Right lobe of liver (tissue), 6 donors: ENCODE results near the gene DLST. TPM values are rescaled to one million over a fixed set of nuclear protein-coding genes. Genes with fewer than 3 reads are reported as not detected.

ENCODE experiments used
- ATAC-seq, 4 donors: fragments of 200-7000 bp; cut with Tn5 transposase; one replicate each; pipeline ENCODE4 v1.9.1; 2020; ENCODE audit warnings: mild to moderate bottlenecking in 4 of 4, moderate library complexity in 4 of 4
- DNase-seq, 3 donors: peaks; one replicate each; pipeline ENCODE4 v3.0.0-alpha.2; 2020
- H3K27ac ChIP-seq, 3 donors: fragments of 200-600 bp; one replicate each; pipeline ENCODE4 v1.8.0; 2022
- H3K27me3 ChIP-seq, 2 donors: fragments of 200-600 bp; one replicate each; pipeline ENCODE4 v1.8.0; 2022
- H3K36me3 ChIP-seq, 4 donors: fragments of 200-600 bp; sonication (generic) in 1 of 4; one replicate each; pipeline versions ENCODE4 v1.5.1 to v1.8.0; 2017 to 2022; ENCODE audit warnings: control low read depth in 1 of 4
- H3K4me1 ChIP-seq, 4 donors: fragments of 200-600 bp; sonication (generic) in 1 of 4; one replicate each; pipeline versions ENCODE4 v1.5.1 to v1.8.0; 2017 to 2022; ENCODE audit warnings: control low read depth in 1 of 4
- H3K4me3 ChIP-seq, 3 donors: fragments of 200-600 bp; one replicate each; pipeline ENCODE4 v1.8.0; 2022
- H3K9me3 ChIP-seq, 4 donors: fragments of 200-600 bp; sonication (generic) in 1 of 4; one replicate each; pipeline versions ENCODE4 v1.5.1 to v1.8.0; 2017 to 2022; ENCODE audit warnings: control low read depth in 1 of 4
- POLR2A ChIP-seq: fragments of 450-650 bp; IDR thresholded peaks from one replicate; pipeline ENCODE4 v1.6.1; 2017; ENCODE audit warnings: antibody characterized with exemption, mild to moderate bottlenecking
- WGBS: methylation state at CpG from one replicate; pipeline ENCODE4 v1.1.6; 2018; ENCODE audit warnings: low coverage, low lambda C conversion rate; ENCODE audit not compliant: insufficient coverage; ENCODE audit errors: missing lambda C conversion rate; 5-methylcytosine and 5-hydroxymethylcytosine counted together
- intact Hi-C, 2 donors: fragments of 100-400 bp; cut with DNase I; formaldehyde crosslinking; loops; one replicate each; pipeline versions ENCODE4 v1.11.2 to v1.14.1; 2022
- total RNA-seq, 6 experiments: library from RNA; depleted of rRNA in 2 of 6; stranded (reverse); fragments of >200 nt in 2 of 6; fragmentation: NEBNext Ultra II Directional in 3 of 6; extraction: Animal tissue kit (Norgen Biotek cat#: 25700) in 3 of 6; gene quantifications; one replicate each; pipeline versions ENCODE4 v1.1.0 to v1.2.4, GENCODE V29; 2016 to 2023
- TF ChIP-seq, protein P1 (sequence below), 4 donors: fragments of 200-600 bp in 3 of 4; fragments of 450-650 bp in 1 of 4; IDR thresholded peaks; one replicate each; pipeline versions ENCODE4 v1.5.1 to v1.8.0; 2016 to 2022; ENCODE audit warnings: antibody characterized with exemption in 4 of 4, mild to moderate bottlenecking in 2 of 4
- donor health status: DM: no; HTN: yes; CAD: no.
- donor health status: DM: no; HTN: no; CAD: no.
- donor health status: DM: no; HTN: no; CAD: no.
- donor health status: DM: no; HTN: yes; CAD: no.
- donor health status: DM: no; HTN: yes; CAD: no.

DLST gene
- total RNA-seq, 6 experiments from 2014 or later, result 63.8 to 112 (median 68.8) TPM

DNA sequence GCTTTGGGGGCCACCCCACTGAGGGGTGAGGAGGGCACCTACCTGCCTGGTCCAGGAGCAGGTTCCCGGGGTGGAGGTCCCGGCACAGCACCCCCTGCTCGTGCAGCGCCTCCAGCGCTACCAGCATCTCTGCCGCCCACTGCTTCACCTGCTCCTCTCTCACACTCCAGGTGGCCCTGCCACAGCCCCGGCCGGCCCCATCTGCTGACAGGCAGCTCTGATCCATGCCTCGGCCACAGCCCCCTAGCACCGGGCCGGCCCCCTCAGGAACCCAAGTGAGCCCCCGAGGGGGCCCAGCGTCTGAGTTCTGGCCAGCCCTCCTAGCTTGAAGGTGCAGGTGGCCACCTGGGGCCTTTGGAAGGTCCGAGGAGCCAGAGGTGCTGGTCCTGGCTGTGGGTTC lies 27.8 kb downstream of the DLST start:
- intact Hi-C loops, result loop anchor here (5.0 kb wide), 1 partner anchor 47 kb away; no protein-coding TSS in a partner anchor
- Histone ChIP-seq H3K4me3 (no peak overlapping the region), H3K27me3 (no peaks in the 10 kb centered on the region), H3K27ac (no peak overlapping the region), H3K9me3 (no peaks in the 10 kb centered on the region), H3K36me3 (no peaks in the 10 kb centered on the region), H3K4me1 (peaks cover 0 to 7% (median 0%) of the 10 kb centered on the region in 4 donors)
- no CpG with 5 or more reads among the region's 14 CpGs for WGBS
- ATAC-seq (no peak), DNase-seq (no peak)
- TF ChIP-seq, protein P1, sequence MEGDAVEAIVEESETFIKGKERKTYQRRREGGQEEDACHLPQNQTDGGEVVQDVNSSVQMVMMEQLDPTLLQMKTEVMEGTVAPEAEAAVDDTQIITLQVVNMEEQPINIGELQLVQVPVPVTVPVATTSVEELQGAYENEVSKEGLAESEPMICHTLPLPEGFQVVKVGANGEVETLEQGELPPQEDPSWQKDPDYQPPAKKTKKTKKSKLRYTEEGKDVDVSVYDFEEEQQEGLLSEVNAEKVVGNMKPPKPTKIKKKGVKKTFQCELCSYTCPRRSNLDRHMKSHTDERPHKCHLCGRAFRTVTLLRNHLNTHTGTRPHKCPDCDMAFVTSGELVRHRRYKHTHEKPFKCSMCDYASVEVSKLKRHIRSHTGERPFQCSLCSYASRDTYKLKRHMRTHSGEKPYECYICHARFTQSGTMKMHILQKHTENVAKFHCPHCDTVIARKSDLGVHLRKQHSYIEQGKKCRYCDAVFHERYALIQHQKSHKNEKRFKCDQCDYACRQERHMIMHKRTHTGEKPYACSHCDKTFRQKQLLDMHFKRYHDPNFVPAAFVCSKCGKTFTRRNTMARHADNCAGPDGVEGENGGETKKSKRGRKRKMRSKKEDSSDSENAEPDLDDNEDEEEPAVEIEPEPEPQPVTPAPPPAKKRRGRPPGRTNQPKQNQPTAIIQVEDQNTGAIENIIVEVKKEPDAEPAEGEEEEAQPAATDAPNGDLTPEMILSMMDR (IDR thresholded peaks at IDR 0.05), result no peak
- TF ChIP-seq POLR2A, result no peak

DNA sequence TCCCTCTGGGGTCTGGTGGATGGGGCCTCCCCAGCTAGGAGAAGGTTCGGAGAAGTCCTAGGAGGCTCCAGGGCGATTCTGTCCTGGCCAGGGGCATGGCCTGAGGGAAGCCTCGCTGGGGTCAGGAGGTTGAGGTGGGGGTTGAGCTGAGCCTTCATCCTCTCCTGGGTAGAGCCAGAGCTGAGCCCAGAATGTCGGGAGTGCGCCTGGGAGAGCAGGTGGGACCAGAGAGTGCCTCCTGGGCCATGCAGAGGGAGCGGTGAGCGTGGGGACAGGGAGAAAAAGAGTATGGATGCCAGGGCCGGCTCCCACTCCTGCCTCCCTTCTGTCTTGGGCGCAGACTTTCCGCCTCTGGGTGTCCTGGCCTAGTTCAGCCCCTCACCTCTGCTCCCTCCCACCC lies 28.2 kb downstream of the DLST start:
- TF ChIP-seq, protein P1 (IDR thresholded peaks at IDR 0.05), result no peak
- no peak for TF ChIP-seq POLR2A
- peaks cover 0 to 7% (median 0%) of the 10 kb centered on the region in 4 donors for H3K4me1 ChIP-seq
- no peaks in the 10 kb centered on the region for H3K9me3 ChIP-seq
- H3K27ac ChIP-seq, result no peak overlapping the region
- intact Hi-C loops, result loop anchor here (5.0 kb wide), 1 partner anchor 48 kb away; no protein-coding TSS in a partner anchor
- no peak overlapping the region for H3K4me3 ChIP-seq
- H3K27me3 ChIP-seq, result no peaks in the 10 kb centered on the region
- H3K36me3 ChIP-seq, result no peaks in the 10 kb centered on the region
- no peak for DNase-seq
- ATAC-seq, result no peak
- WGBS, result no CpG with 5 or more reads among the region's 10 CpGs

DNA sequence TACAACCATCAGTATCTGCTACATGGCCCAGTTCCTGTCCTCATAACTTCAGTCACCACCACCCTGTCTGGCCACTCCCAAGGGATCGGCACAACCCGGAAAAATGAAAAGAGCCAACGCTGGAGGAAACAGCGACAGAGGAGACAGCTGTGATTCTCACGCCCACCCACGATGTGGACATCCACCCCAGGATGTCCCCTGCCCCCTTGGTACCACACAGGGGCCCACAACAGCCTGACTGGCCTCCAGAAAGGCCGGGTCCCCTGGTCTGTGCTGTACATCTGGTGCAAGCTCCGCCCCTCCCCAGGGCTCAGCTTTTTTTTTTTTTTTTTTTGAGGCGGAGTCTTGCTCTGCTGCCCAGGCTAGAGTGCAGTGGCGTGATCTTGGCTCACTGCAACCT lies 28.8 kb downstream of the DLST start:
- Histone ChIP-seq H3K27ac (no peak overlapping the region), H3K9me3 (no peaks in the 10 kb centered on the region), H3K36me3 (no peaks in the 10 kb centered on the region), H3K4me3 (no peak overlapping the region), H3K4me1 (peaks cover 0 to 7% (median 0%) of the 10 kb centered on the region in 4 donors), H3K27me3 (no peaks in the 10 kb centered on the region)
- ATAC-seq (no peak), DNase-seq (no peak)
- intact Hi-C loops, result no loop called here
- 54% methylated on average over 7 of the region's 10 CpGs for WGBS
- no peak for TF ChIP-seq POLR2A
- TF ChIP-seq, protein P1 (IDR thresholded peaks at IDR 0.05), result no peak

DNA sequence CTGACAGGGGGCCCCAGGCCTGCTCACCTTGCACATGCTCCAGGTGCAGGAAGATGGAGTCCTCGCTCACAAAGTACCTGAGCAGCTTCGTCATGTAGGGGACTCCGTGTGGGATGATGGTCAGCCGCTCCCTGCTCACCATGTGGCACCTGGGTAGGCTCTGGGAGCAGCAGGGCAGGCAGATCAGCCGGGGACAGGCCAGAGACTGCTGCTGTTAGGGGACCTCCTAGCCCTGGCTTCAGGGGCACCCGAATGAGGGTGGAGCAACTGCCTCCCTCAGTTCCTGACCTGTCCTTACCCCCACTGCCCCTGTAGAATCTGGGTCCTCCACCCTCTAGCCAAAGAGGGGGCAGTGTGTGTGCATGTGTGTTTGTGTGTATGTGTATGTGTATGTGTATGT lies 29.5 kb downstream of the DLST start:
- intact Hi-C loops, result no loop called here
- no CpG with 5 or more reads among the region's 6 CpGs for WGBS
- TF ChIP-seq, protein P1 (IDR thresholded peaks at IDR 0.05), result no peak
- no peak for TF ChIP-seq POLR2A

DNA sequence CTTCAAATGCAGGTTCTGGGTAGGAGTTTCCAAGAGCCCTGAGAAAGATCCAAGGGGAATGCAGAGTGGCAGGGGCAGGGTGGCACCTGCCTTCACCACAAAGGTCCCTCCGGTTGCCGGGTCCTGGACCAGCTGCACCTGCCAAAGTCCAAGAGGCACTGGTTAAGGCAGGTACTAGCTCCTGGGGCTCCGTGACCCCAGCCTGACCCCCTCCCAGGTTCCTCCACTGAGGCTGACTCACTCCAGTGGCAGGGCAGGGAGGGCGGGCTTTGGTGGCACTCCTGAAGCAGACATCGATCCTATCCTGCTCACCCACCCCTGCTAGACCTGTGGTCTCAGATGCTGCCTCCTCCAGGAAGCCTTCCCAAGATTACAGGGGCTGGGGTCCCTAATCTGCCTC lies 30.0 kb downstream of the DLST start:
- DNase-seq, result no peak
- H3K36me3 ChIP-seq, result no peaks in the 10 kb centered on the region
- TF ChIP-seq, protein P1 (IDR thresholded peaks at IDR 0.05), result no peak
- TF ChIP-seq POLR2A, result no peak
- intact Hi-C loops, result no loop called here
- no peaks in the 10 kb centered on the region for H3K9me3 ChIP-seq
- no peaks in the 10 kb centered on the region for H3K27me3 ChIP-seq
- WGBS, result no CpG with 5 or more reads among the region's 5 CpGs
- H3K4me3 ChIP-seq, result no peak overlapping the region
- ATAC-seq, result no peak
- no peak overlapping the region for H3K27ac ChIP-seq
- peaks cover 0 to 7% (median 0%) of the 10 kb centered on the region in 4 donors for H3K4me1 ChIP-seq

More for the DNA sequence above, 29.5 kb downstream of the DLST start:
- Histone ChIP-seq H3K4me1 (peaks cover 0 to 7% (median 0%) of the 10 kb centered on the region in 4 donors), H3K27ac (no peak overlapping the region), H3K9me3 (no peaks in the 10 kb centered on the region), H3K27me3 (no peaks in the 10 kb centered on the region), H3K4me3 (no peak overlapping the region), H3K36me3 (no peaks in the 10 kb centered on the region)
- ATAC-seq, result no peak
- no peak for DNase-seq
